ENCODE results near the gene DAPL1.
"Not testable (repeated sequence)": the region's sequence is repeated elsewhere in the genome, so short reads cannot be mapped to it uniquely, and the experiment has no call there.

Gene DAPL1

DNA sequence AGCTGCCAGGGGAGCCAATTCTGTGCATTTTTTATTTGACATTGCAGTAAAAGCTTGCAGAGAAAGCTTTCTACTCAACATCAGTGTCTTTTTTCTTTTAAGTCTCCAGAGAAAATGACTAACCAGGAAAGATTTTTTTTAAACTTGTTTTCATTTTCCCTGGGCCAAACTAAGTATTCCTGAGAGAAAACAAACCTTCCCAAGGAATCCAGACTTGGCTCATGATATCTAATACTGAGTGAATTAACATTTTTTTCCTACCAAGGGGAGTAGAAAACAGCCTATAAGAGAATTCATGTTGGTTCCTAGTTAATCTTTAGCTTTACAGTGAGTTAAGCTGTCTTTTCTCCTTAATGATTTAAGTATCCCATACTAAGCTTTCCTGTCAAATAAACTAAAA, 46.7 kb downstream of the DAPL1 start:
- Histone ChIP-seq H2AK5ac (ENCODE audit: low read depth, low read length) (no peak overlapping the region), H3K18ac (ENCODE audit: low read length) (no peak overlapping the region), H3K14ac (ENCODE audit: low read length) (no peak overlapping the region), H3K23ac (ENCODE audit: low read depth, low read length, poor library complexity) (no peak overlapping the region), H4K8ac (ENCODE audit: low read depth, low read length) (no peak overlapping the region), H4K91ac (ENCODE audit: low read depth, low read length, poor library complexity) (no peak overlapping the region), H3K4ac (ENCODE audit: low read length) (no peak overlapping the region), H2AFZ (ENCODE audit: low read length) (no peak overlapping the region), H3K4me3 (ENCODE audit: low read length in 2 of 2) (no peak overlapping the region), H2BK5ac (ENCODE audit: low read length) (no peak overlapping the region), H3K36me3 (replicated peaks in 1 of 2; ENCODE audit: control insufficient read depth in 2 of 2, insufficient read depth in 2 of 2, low read length in 2 of 2) (no peaks in the 10 kb centered on the region), H3K4me2 (ENCODE audit: insufficient read depth, low read length, poor library complexity, severe bottlenecking) (no peak overlapping the region), H3K27ac (replicated peaks; ENCODE audit: low read length) (no peak overlapping the region), H3K9ac (ENCODE audit: low read depth, low read length, poor library complexity) (no peak overlapping the region), H2BK12ac (ENCODE audit: low read length) (no peak overlapping the region), H3K9me3 (replicated peaks in 1 of 2; ENCODE audit: control insufficient read depth in 2 of 2, insufficient read depth in 1 of 2, low read depth in 1 of 2, low read length in 2 of 2) (no peaks in the 10 kb centered on the region), H2BK120ac (ENCODE audit: low read depth, low read length) (no peak overlapping the region), H3K79me1 (ENCODE audit: low read depth, low read length) (no peaks in the 10 kb centered on the region), H3K27me3 (ENCODE audit: control insufficient read depth in 3 of 3, insufficient read depth in 3 of 3, low read depth in 1 of 3, low read length in 3 of 3) (peaks cover 0 to 10% (median 0%) of the 10 kb centered on the region in 3 experiments), H3K4me1 (ENCODE audit: control insufficient read depth in 2 of 2, insufficient read depth in 1 of 2, low read depth in 1 of 2, low read length in 2 of 2) (peaks cover 0 to 5% of the 10 kb centered on the region in 2 donors), H2BK15ac (ENCODE audit: low read length) (no peak overlapping the region)
- DNase-seq (ENCODE audit: low spot score): no peak

DNA sequence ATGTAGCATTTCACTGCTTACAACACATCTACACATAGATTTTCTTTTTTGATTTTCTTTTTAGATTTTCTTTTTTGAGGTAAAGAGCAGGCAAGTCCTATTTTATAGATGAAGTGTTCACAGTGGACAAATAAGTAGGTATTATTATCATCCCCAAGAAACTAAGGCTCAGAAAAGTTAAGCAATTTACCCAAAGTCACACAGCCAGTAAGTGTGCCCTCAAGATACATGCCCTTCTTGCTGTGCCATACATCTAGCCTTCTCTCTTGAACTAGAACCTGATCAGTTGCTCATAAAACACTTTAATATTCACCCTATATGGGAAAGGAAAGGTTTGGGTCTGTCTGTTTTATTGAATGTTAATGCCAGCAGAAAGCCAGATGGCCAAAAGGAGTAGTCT, 50.3 kb downstream of the DAPL1 start:
- no peaks in the 10 kb centered on the region for H3K79me1 ChIP-seq (ENCODE audit: low read depth, low read length)
- H2BK120ac ChIP-seq (ENCODE audit: low read depth, low read length): no peak overlapping the region
- H3K9me3 ChIP-seq (replicated peaks in 1 of 2; ENCODE audit: control insufficient read depth in 2 of 2, insufficient read depth in 1 of 2, low read depth in 1 of 2, low read length in 2 of 2): no peaks in the 10 kb centered on the region
- H3K4me1 ChIP-seq (ENCODE audit: control insufficient read depth in 2 of 2, insufficient read depth in 1 of 2, low read depth in 1 of 2, low read length in 2 of 2): peaks cover 0 to 5% of the 10 kb centered on the region in 2 donors
- H4K8ac ChIP-seq (ENCODE audit: low read depth, low read length): no peak overlapping the region
- no peak overlapping the region for H3K27ac ChIP-seq (replicated peaks; ENCODE audit: low read length)
- H3K4me2 ChIP-seq (ENCODE audit: insufficient read depth, low read length, poor library complexity, severe bottlenecking): no peak overlapping the region
- H2BK15ac ChIP-seq (ENCODE audit: low read length): no peak overlapping the region
- no peak overlapping the region for H2AFZ ChIP-seq (ENCODE audit: low read length)
- peaks cover 0 to 8% (median 0%) of the 10 kb centered on the region in 3 experiments for H3K27me3 ChIP-seq (ENCODE audit: control insufficient read depth in 3 of 3, insufficient read depth in 3 of 3, low read depth in 1 of 3, low read length in 3 of 3)
- no peaks in the 10 kb centered on the region for H3K36me3 ChIP-seq (replicated peaks in 1 of 2; ENCODE audit: control insufficient read depth in 2 of 2, insufficient read depth in 2 of 2, low read length in 2 of 2)
- H3K9ac ChIP-seq (ENCODE audit: low read depth, low read length, poor library complexity): no peak overlapping the region
- H2BK12ac ChIP-seq (ENCODE audit: low read length): no peak overlapping the region
- H3K18ac ChIP-seq (ENCODE audit: low read length): no peak overlapping the region
- no peak overlapping the region for H3K4me3 ChIP-seq (ENCODE audit: low read length in 2 of 2)
- DNase-seq (ENCODE audit: low spot score): no peak
- no peak overlapping the region for H3K23ac ChIP-seq (ENCODE audit: low read depth, low read length, poor library complexity)
- no peak overlapping the region for H4K91ac ChIP-seq (ENCODE audit: low read depth, low read length, poor library complexity)
- H2BK5ac ChIP-seq (ENCODE audit: low read length): no peak overlapping the region
- no peak overlapping the region for H3K4ac ChIP-seq (ENCODE audit: low read length)
- no peak overlapping the region for H3K14ac ChIP-seq (ENCODE audit: low read length)
- H2AK5ac ChIP-seq (ENCODE audit: low read depth, low read length): no peak overlapping the region

DNA sequence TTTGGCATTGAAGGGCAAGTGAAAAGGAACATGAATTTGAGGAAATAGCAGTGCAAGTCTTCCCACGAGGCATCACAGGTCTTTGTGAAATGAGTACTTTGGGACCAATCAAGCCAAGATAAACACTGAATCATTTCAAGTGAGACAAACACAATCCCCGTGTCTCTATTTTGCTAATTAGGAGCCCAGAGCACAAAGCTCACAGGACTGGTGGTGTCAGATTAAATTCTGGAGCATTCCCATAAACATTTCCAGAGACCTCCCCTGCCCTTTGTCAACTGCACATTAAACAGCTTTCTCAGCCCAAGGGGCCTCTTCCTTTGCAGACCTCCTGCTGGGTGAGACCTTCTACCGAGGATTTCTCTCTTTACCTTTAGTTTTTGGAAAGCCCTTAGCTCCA, 50.7 kb downstream of the DAPL1 start:
- Histone ChIP-seq H3K23ac (ENCODE audit: low read depth, low read length, poor library complexity) (no peak overlapping the region), H3K9ac (ENCODE audit: low read depth, low read length, poor library complexity) (no peak overlapping the region), H3K36me3 (replicated peaks in 1 of 2; ENCODE audit: control insufficient read depth in 2 of 2, insufficient read depth in 2 of 2, low read length in 2 of 2) (no peaks in the 10 kb centered on the region), H3K79me1 (ENCODE audit: low read depth, low read length) (no peaks in the 10 kb centered on the region), H2BK5ac (ENCODE audit: low read length) (no peak overlapping the region), H3K4me2 (ENCODE audit: insufficient read depth, low read length, poor library complexity, severe bottlenecking) (no peak overlapping the region), H4K91ac (ENCODE audit: low read depth, low read length, poor library complexity) (no peak overlapping the region), H3K4me3 (ENCODE audit: low read length in 2 of 2) (no peak overlapping the region), H3K4me1 (ENCODE audit: control insufficient read depth in 2 of 2, insufficient read depth in 1 of 2, low read depth in 1 of 2, low read length in 2 of 2) (peaks cover 0 to 5% of the 10 kb centered on the region in 2 donors), H2BK120ac (ENCODE audit: low read depth, low read length) (no peak overlapping the region), H3K14ac (ENCODE audit: low read length) (no peak overlapping the region), H2BK15ac (ENCODE audit: low read length) (no peak overlapping the region), H3K27ac (replicated peaks; ENCODE audit: low read length) (no peak overlapping the region), H2BK12ac (ENCODE audit: low read length) (no peak overlapping the region), H2AK5ac (ENCODE audit: low read depth, low read length) (no peak overlapping the region), H3K18ac (ENCODE audit: low read length) (no peak overlapping the region), H4K8ac (ENCODE audit: low read depth, low read length) (no peak overlapping the region), H3K27me3 (ENCODE audit: control insufficient read depth in 3 of 3, insufficient read depth in 3 of 3, low read depth in 1 of 3, low read length in 3 of 3) (peaks cover 0 to 8% (median 0%) of the 10 kb centered on the region in 3 experiments), H3K4ac (ENCODE audit: low read length) (no peak overlapping the region), H3K9me3 (replicated peaks in 1 of 2; ENCODE audit: control insufficient read depth in 2 of 2, insufficient read depth in 1 of 2, low read depth in 1 of 2, low read length in 2 of 2) (no peaks in the 10 kb centered on the region), H2AFZ (ENCODE audit: low read length) (no peak overlapping the region)
- DNase-seq (ENCODE audit: low spot score): no peak
- WGBS, 2 donors (ENCODE audit: extremely low coverage in 2 of 2, insufficient read length in 2 of 2, insufficient replicate concordance in 1 of 2): no CpG with 5 or more reads among the region's 3 CpGs

DNA sequence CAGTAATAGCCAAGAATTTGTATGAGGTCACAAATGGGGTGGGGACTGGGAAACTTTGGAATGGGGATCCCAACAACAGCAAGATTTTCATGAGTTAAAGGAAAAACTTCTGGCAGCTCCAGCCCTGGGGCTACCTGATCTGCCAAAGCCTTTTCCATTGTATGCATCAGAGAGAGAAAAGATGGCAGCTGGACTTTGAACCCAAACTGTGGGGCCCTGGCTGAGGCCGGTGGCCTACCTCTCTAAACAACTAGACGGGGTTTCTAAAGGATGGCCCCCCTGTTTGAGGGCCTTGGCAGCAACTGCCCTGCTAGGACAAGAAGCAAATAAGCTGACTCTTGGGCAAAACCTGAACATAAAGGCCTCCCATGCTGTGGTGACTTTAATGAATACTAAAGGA, 52.4 kb downstream of the DAPL1 start:
- not testable (repeated sequence) for DNase-seq (ENCODE audit: low spot score)
- no CpG with 5 or more reads among the region's 2 CpGs for WGBS, 2 donors (ENCODE audit: extremely low coverage in 2 of 2, insufficient read length in 2 of 2, insufficient replicate concordance in 1 of 2)

More for the DNA sequence above, 52.4 kb downstream of the DAPL1 start:
- H2BK15ac ChIP-seq (ENCODE audit: low read length); H3K4me1 ChIP-seq (ENCODE audit: control insufficient read depth in 2 of 2, insufficient read depth in 1 of 2, low read depth in 1 of 2, low read length in 2 of 2); H3K4me3 ChIP-seq (ENCODE audit: low read length in 2 of 2); H3K9ac ChIP-seq (ENCODE audit: low read depth, low read length, poor library complexity); H2AFZ ChIP-seq (ENCODE audit: low read length); H3K9me3 ChIP-seq (replicated peaks in 1 of 2; ENCODE audit: control insufficient read depth in 2 of 2, insufficient read depth in 1 of 2, low read depth in 1 of 2, low read length in 2 of 2); H4K91ac ChIP-seq (ENCODE audit: low read depth, low read length, poor library complexity); H3K27ac ChIP-seq (replicated peaks; ENCODE audit: low read length); H3K23ac ChIP-seq (ENCODE audit: low read depth, low read length, poor library complexity); H3K36me3 ChIP-seq (replicated peaks in 1 of 2; ENCODE audit: control insufficient read depth in 2 of 2, insufficient read depth in 2 of 2, low read length in 2 of 2); H2BK5ac ChIP-seq (ENCODE audit: low read length); H4K8ac ChIP-seq (ENCODE audit: low read depth, low read length); H3K79me1 ChIP-seq (ENCODE audit: low read depth, low read length); H2AK5ac ChIP-seq (ENCODE audit: low read depth, low read length); H3K4me2 ChIP-seq (ENCODE audit: insufficient read depth, low read length, poor library complexity, severe bottlenecking); H2BK12ac ChIP-seq (ENCODE audit: low read length); H3K27me3 ChIP-seq (ENCODE audit: control insufficient read depth in 3 of 3, insufficient read depth in 3 of 3, low read depth in 1 of 3, low read length in 3 of 3); H3K14ac ChIP-seq (ENCODE audit: low read length); H3K4ac ChIP-seq (ENCODE audit: low read length); H3K18ac ChIP-seq (ENCODE audit: low read length); H2BK120ac ChIP-seq (ENCODE audit: low read depth, low read length): not testable (repeated sequence)
